T-helper 2 cell treated with Interferon-gamma antibody and Interleukin-4, amounts not matched to agents 100 ng/mL and 5 ng/mL, for 36 hours (primary cell): ENCODE data around the gene UGT1A8. TPM values are rescaled to one million over a fixed set of nuclear protein-coding genes. Genes with fewer than 3 reads are reported as not detected.

Source experiments
- intact Hi-C: fragments of 100-400 bp; cut with micrococcal nuclease; formaldehyde crosslinking; loops from one replicate; pipeline ENCODE4 v1.15.1; 2023
- total RNA-seq: library from RNA; stranded (reverse); gene quantifications from 2 replicates; pipeline ENCODE4 v1.2.3, GENCODE V29; 2022

UGT1A8 gene
- total RNA-seq, 1 donor from 2014 or later: not detected

- intact Hi-C loops: no loop called here
These were observed 146.8 kb downstream of the UGT1A8 start for GRCh38 chr2:233764264-233764663.

- intact Hi-C loops: no loop called here
These were observed 147.3 kb downstream of the UGT1A8 start for GRCh38 chr2:233764761-233765160.

DNA sequence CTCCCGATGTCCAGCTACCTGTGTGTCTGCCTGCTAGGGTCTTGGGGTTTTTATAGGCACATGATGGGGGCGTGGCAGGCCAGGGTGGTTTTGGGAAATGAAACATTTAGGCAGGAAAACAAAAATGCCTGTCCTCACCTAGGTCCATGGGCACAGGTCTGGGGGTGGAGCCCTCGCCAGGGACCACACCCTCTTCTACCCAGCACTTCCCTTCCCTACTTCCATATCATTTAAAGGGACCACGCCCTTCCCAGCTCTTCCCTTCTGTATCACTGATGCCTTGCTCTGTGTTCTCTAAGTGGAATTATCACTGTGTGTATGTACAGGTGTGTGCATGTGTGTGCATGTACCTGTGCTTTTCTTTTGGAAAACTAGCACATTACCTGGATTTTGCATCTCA, 149.0 kb downstream of the UGT1A8 start:
- intact Hi-C loops: no loop called here

- intact Hi-C loops: no loop called here
These were observed 150.6 kb downstream of the UGT1A8 start for GRCh38 chr2:233768076-233768475.

GRCh38 chr2:233769260-233769659, 151.8 kb downstream of the UGT1A8 start:
- intact Hi-C loops: no loop called here

DNA sequence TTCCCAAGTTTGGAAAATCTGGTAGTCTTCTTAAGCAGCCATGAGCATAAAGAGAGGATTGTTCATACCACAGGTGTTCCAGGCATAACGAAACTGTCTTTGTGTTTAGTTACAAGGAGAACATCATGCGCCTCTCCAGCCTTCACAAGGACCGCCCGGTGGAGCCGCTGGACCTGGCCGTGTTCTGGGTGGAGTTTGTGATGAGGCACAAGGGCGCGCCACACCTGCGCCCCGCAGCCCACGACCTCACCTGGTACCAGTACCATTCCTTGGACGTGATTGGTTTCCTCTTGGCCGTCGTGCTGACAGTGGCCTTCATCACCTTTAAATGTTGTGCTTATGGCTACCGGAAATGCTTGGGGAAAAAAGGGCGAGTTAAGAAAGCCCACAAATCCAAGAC, 154.7 kb downstream of the UGT1A8 start:
- intact Hi-C loops: no loop called here

- intact Hi-C loops: no loop called here
These were observed 155.2 kb downstream of the UGT1A8 start for GRCh38 chr2:233772583-233772982.

DNA sequence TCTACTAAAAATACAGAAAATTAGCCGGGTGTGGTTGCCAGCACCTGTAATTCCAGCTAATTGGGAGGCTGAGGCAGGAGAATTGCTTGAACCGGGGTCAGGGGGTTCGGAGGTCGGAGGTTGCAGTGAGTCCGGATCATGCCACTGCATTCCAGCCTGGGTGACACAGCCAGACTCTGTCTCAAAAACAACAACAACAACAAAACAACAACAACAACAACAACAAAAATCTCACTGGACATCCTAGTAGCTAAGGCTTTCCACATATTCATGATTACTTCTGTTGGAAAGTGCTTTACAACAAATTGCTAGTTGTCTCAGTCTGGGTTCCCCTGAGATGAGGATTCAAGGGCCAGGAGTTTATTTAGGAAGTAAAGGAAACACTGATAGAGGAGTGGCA, 156.4 kb downstream of the UGT1A8 start:
- intact Hi-C loops: no loop called here

- intact Hi-C loops: no loop called here
These were observed 158.0 kb downstream of the UGT1A8 start for GRCh38 chr2:233775414-233775813.

DNA sequence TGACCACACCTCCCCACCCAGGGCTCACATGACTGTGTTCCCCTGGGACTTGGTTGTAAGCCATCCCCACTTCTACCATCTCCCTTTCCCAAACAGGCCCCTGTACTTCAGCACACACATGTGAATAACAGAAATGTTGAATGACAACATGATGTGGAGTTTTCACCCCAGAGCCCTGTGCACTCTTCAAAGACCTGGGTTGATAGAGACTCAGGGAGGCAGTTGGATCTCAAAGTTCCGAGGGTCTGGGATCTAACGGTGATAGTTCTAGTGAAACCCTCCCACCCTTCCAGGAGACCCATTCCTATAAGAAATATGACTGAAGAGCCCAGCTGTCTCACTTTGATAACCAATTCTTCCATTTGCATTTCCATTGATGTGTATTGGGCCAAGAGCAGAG, 160.6 kb downstream of the UGT1A8 start, which contains the start of gene MROH2A:
MROH2A (plus strand) TSS at position 301 of the 400 bp plus-strand sequence. CDS start 1,029 bp downstream, outside the sequence.
- intact Hi-C loops: no loop called here

- intact Hi-C loops: no loop called here
These were observed 162.3 kb downstream of the UGT1A8 start for GRCh38 chr2:233779722-233780121.

- intact Hi-C loops: no loop called here
These were observed 163.3 kb downstream of the UGT1A8 start for GRCh38 chr2:233780771-233781170.

DNA sequence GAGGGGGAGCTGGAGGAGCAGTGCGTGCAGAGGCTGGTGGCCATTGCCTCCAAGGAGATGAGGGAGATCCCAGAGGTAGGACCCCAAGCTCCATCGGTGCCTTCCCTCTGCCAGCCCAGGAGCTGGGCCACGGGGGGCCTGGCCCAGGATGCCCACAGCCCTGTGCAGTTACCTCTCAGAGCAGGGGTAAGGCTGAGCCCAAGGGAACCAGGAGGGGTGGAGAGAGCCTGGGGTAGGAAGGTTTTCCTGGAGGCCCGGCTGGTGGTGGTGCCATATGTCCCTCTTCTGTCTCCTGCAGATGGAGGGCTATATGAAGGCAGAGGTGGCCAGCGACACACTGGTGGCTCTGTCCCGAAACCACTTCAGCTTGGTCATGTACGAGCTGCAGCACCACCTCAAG, 172.1 kb downstream of the UGT1A8 start:
- intact Hi-C loops: no loop called here

DNA sequence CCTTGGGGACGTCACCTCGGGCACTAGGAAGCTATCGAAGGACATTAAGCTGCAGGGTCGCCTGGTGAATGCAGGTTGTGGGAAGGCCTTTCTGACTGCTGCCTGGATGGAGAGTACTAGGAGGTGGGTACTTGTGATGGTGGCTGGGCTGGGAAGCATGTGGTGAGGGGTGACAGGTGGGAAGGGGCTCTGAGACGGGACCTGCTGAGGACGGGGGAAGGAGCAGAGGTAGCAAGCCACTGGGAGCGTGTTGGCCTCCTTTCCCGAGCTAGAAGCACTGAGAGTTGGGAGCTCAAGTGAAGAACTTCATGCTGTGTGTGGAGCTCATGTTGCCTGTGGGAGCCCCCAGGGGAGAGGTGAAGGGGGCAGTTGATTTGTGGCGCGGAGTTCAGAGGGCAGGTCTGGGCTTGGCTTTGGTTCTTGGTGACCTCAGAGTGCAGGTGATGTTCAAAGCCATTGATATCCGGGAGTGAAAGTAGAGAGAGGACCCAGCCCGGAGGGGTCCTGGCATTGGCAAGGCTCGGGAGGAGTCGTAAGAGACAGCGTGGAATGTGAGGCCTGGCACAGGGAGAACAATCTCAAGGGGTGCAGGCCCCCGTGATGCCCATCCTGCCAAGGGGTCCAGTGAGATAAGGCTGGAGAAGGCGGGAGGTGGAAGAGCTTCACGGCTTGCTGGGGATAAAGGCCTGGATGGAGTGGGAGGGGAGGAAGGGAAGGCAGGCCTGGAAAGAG, 173.9 kb downstream of the UGT1A8 start:
- intact Hi-C loops: no loop called here

DNA sequence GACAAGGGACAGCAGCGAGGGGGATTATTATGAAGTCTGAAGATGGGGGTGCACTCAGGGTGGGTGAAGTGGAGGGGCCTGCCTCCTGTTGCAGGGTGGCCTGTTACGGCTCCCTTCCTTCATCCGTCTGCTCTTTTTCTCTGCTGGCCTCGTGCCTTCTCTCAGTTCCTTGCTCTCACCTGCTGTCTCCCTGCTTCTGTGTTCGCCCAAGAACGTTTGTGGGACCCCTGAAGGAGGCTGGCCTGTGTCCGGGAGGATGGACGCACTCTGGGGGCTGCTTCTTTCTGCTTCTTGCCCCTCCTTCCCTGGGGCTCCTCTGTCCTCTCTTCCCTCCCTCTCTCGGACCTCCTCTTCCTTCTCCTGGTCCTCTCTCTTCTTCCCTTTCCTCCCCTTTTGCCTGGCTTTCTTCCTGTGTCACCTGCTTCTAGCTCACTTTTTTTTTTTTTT, 174.5 kb downstream of the UGT1A8 start:
- intact Hi-C loops: no loop called here

DNA sequence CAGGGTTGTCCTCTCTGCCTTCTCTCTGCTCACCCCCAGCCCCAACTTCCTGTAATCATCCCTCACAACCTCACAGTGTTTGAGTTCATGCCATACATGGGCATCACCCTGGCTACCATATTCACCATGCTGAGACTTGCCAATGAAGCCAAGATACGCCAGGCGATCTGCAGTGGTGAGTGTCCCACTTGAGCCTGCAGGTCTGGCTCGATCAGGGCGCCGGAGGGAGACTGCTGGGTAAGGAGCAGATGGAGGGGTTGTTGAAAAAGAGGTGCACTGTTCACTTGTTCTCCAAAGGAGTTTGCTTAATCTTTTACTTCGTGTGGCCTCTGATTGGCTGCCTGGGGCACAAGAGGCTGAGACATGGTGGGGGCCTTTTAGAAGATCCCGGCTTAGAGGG, 175.3 kb downstream of the UGT1A8 start:
- intact Hi-C loops: no loop called here

GRCh38 chr2:233793465-233794127, 176.2 kb downstream of the UGT1A8 start:
- intact Hi-C loops: no loop called here

GRCh38 chr2:233794128-233794658, 176.8 kb downstream of the UGT1A8 start:
- intact Hi-C loops: no loop called here

GRCh38 chr2:233795735-233796171, 178.3 kb downstream of the UGT1A8 start:
- intact Hi-C loops: no loop called here

- intact Hi-C loops: no loop called here
These were observed 178.8 kb downstream of the UGT1A8 start for GRCh38 chr2:233796254-233796653.

DNA sequence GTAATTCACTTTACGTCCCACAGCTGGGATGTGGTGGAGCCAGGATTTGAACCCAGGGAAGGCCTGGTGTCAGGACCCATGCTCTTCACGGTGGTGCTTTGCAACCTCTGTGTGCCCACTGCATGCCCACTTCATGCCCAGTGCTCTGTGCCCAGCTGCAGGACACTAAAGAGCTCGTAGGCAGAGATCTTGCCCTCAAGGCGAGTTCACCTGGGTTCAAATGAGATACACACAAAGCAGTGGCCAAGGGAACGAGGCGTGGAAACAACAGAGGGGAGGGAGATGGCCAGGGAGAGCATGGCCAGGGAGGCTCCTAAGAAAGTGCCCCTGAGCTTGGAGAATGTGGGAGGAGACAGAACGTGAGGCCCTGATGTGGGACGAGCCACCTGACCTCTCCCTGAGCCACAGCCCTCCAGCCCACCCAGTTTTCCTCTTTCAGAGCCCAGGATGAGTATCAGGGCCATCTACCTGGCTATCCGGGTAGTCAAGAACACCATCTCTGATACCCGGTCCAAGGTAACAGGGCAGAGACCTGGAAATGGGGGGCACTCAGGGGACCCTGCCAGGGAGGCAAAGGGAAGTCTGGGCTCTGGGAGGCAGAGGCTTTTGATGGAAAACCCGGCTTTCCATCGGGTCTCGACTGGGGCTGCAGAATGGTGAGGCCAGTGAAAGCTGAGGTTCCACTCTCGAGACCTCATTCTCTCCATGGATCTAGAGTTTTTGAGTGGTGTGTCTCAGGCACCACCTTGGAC, 181.1 kb downstream of the UGT1A8 start:
- intact Hi-C loops: no loop called here
